AG10803 (cell line): Measurements from ENCODE around the gene C10orf95.

Source experiments
- DNase-seq: peaks from one replicate; pipeline ENCODE4 v3.0.0; 2010; ENCODE audit warnings: low read depth
- H3K4me3 ChIP-seq: 2 replicates; pipeline ENCODE4 v1.5.1; 2011; ENCODE audit warnings: mild to moderate bottlenecking, low read length, control low read depth
- TF ChIP-seq, protein P1 (sequence below): conservative IDR thresholded peaks from 2 replicates; pipeline ENCODE4 v1.5.1; 2011; ENCODE audit warnings: mild to moderate bottlenecking, low read length, control low read depth, inconsistent platforms

The C10orf95 gene

DNA sequence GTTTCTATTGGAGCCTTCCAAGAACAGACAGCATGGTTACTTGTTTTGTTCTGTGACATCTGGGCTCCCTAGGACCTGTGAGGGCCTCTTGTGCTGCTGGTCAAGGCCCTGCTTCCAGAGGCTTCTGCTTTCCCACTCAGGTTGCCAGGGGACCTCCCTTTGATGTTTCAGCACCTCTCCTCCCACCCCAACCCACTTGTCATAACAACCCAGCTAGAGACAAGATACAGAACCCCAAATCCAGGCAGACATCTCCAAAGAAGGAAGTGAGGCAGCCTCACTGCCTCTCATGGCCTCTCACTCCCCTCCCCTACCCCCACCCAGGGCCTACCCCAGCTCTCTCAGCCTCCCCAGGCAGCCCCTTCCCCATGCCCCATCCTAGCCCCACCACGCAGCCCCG, 44.5 kb downstream of the C10orf95 start:
- no peak overlapping the region for H3K4me3 ChIP-seq

GRCh38 chr10:102405632-102406031, 45.7 kb downstream of the C10orf95 start:
- no peak overlapping the region for H3K4me3 ChIP-seq
- TF ChIP-seq, protein P1, sequence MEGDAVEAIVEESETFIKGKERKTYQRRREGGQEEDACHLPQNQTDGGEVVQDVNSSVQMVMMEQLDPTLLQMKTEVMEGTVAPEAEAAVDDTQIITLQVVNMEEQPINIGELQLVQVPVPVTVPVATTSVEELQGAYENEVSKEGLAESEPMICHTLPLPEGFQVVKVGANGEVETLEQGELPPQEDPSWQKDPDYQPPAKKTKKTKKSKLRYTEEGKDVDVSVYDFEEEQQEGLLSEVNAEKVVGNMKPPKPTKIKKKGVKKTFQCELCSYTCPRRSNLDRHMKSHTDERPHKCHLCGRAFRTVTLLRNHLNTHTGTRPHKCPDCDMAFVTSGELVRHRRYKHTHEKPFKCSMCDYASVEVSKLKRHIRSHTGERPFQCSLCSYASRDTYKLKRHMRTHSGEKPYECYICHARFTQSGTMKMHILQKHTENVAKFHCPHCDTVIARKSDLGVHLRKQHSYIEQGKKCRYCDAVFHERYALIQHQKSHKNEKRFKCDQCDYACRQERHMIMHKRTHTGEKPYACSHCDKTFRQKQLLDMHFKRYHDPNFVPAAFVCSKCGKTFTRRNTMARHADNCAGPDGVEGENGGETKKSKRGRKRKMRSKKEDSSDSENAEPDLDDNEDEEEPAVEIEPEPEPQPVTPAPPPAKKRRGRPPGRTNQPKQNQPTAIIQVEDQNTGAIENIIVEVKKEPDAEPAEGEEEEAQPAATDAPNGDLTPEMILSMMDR: no peak
- DNase-seq: no peak

More for the DNA sequence above, 44.5 kb downstream of the C10orf95 start:
- no peak for DNase-seq
- TF ChIP-seq, protein P1: no peak

GRCh38 chr10:102405108-102405571, 46.2 kb downstream of the C10orf95 start:
- H3K4me3 ChIP-seq: no peak overlapping the region
- TF ChIP-seq, protein P1: no peak
- DNase-seq: no peak

DNA sequence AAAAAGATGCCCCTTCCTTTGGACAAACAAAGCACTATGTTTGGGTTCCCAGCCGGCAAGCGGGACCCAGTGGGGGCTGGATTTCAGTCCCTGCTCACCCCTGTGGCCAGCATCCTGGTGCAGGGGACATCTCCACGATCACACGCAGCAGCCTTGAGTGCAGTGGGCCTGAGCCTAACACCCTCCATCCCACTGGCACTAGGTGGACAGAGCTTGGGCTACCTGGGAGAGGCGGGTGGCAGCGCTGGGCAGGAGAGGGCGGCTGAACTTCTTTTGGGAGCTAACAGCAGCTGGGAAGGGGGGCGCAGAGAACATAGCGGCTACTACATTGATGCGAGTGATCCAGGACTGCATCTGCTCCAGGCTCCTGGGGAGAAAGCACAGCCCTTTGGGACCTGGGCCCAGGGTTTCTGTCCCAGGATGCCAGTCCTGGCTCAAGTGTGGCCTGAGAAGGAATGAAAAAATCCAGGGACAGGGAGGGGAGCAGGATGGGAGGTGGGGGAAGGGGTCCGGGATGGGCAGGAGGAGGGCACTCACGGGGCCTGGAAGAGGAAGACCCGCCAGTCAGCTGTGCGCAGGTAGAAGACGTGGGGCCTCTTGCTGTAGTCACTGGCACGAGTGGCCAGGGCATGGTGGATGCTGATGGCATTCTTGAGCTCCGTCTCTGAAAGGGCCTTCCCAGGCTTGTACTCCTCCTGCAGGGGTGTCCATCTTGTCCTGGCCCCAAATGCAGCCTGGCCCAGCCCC, 46.8 kb downstream of the C10orf95 start:
- TF ChIP-seq, protein P1: no peak
- no peak overlapping the region for H3K4me3 ChIP-seq
- no peak for DNase-seq

GRCh38 chr10:102403115-102403514, 48.2 kb downstream of the C10orf95 start:
- DNase-seq: no peak
- no peak overlapping the region for H3K4me3 ChIP-seq
- TF ChIP-seq, protein P1: no peak

DNA sequence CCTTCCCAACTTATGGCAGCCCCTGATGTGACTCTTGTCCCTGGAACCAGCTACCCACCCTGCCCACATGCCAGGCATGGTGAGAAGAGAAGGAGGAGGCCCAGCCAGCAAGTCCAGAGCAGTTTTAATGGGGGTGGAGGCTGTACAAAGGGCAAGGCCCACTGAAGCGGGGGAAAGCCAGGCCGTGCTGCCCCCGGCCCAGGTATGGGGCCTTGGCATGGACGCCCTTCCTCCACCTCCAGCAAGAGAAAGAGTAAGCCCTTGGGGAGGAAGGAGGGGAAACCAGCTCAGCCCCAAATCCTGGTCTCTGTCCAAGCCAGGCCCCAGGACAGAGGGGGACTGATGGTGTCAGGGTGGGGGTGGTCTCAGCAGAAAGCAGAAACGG, 48.8 kb downstream of the C10orf95 start:
- H3K4me3 ChIP-seq: no peak overlapping the region
- TF ChIP-seq, protein P1: no peak
- no peak for DNase-seq
